Progenitor cell of endocrine pancreas (in vitro differentiated cells): ENCODE data around the gene ACVRL1. TPM values are rescaled to one million over a fixed set of nuclear protein-coding genes. Genes with fewer than 3 reads are reported as not detected.

Experiments
- DNase-seq: peaks from one replicate; pipeline ENCODE4 v3.0.0; 2021; ENCODE audit warnings: low spot score; ENCODE audit not compliant: unreplicated experiment
- H3K27ac Mint-ChIP-seq: 2 replicates; pipeline ENCODE4 v1.8.0; 2021; ENCODE audit warnings: mild to moderate bottlenecking, moderate library complexity, mixed read lengths
- H3K27me3 Mint-ChIP-seq: 2 replicates; pipeline ENCODE4 v1.8.0; 2021; ENCODE audit warnings: mixed read lengths
- H3K36me3 Mint-ChIP-seq: 2 replicates; pipeline ENCODE4 v1.8.0; 2022; ENCODE audit warnings: mixed read lengths; ENCODE audit not compliant: insufficient read depth
- H3K4me1 Mint-ChIP-seq: 2 replicates; pipeline ENCODE4 v1.8.0; 2021; ENCODE audit warnings: low read depth, mixed read lengths
- H3K4me3 Mint-ChIP-seq: 2 replicates; pipeline ENCODE4 v1.8.0; 2021; ENCODE audit warnings: low read depth, mild to moderate bottlenecking, moderate library complexity, mixed read lengths
- H3K9me3 Mint-ChIP-seq: 2 replicates; pipeline ENCODE4 v1.8.0; 2021; ENCODE audit warnings: low read depth, mixed read lengths
- total RNA-seq: library from RNA; stranded (reverse); gene quantifications from 2 replicates; pipeline ENCODE4 v1.2.1, GENCODE V29; 2021
- TF ChIP-seq, protein P1 (sequence below): fragments of 200-600 bp; sonication (generic); IDR thresholded peaks from one replicate; pipeline ENCODE4 v1.5.0; 2021; ENCODE audit warnings: antibody characterized with exemption, mild to moderate bottlenecking; ENCODE audit not compliant: unreplicated experiment

The ACVRL1 gene
- total RNA-seq, 1 donor from 2014 or later = not detected

- peaks cover 18% of the 10 kb centered on the region for H3K9me3 Mint-ChIP-seq
- no peak for DNase-seq
- H3K4me1 Mint-ChIP-seq = peaks cover 40% of the 10 kb centered on the region
- no peak overlapping the region for H3K4me3 Mint-ChIP-seq
- TF ChIP-seq, protein P1, sequence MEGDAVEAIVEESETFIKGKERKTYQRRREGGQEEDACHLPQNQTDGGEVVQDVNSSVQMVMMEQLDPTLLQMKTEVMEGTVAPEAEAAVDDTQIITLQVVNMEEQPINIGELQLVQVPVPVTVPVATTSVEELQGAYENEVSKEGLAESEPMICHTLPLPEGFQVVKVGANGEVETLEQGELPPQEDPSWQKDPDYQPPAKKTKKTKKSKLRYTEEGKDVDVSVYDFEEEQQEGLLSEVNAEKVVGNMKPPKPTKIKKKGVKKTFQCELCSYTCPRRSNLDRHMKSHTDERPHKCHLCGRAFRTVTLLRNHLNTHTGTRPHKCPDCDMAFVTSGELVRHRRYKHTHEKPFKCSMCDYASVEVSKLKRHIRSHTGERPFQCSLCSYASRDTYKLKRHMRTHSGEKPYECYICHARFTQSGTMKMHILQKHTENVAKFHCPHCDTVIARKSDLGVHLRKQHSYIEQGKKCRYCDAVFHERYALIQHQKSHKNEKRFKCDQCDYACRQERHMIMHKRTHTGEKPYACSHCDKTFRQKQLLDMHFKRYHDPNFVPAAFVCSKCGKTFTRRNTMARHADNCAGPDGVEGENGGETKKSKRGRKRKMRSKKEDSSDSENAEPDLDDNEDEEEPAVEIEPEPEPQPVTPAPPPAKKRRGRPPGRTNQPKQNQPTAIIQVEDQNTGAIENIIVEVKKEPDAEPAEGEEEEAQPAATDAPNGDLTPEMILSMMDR = no peak
- peak overlapping the region; percentile 57 for H3K27ac Mint-ChIP-seq
- H3K27me3 Mint-ChIP-seq = no peaks in the 10 kb centered on the region
- H3K36me3 Mint-ChIP-seq = peaks cover 43% of the 10 kb centered on the region
Observed at GRCh38 chr12:51963477-51963876, 56.2 kb downstream of the ACVRL1 start.

GRCh38 chr12:51969643-51970042 is 62.3 kb downstream of the ACVRL1 start:
- H3K27ac Mint-ChIP-seq = no peak overlapping the region
- H3K4me1 Mint-ChIP-seq = peaks cover 33% of the 10 kb centered on the region
- H3K4me3 Mint-ChIP-seq = no peak overlapping the region
- no peaks in the 10 kb centered on the region for H3K27me3 Mint-ChIP-seq
- TF ChIP-seq, protein P1 = no peak
- peaks cover 16% of the 10 kb centered on the region for H3K36me3 Mint-ChIP-seq
- H3K9me3 Mint-ChIP-seq = peaks cover 14% of the 10 kb centered on the region
- no peak for DNase-seq

DNA sequence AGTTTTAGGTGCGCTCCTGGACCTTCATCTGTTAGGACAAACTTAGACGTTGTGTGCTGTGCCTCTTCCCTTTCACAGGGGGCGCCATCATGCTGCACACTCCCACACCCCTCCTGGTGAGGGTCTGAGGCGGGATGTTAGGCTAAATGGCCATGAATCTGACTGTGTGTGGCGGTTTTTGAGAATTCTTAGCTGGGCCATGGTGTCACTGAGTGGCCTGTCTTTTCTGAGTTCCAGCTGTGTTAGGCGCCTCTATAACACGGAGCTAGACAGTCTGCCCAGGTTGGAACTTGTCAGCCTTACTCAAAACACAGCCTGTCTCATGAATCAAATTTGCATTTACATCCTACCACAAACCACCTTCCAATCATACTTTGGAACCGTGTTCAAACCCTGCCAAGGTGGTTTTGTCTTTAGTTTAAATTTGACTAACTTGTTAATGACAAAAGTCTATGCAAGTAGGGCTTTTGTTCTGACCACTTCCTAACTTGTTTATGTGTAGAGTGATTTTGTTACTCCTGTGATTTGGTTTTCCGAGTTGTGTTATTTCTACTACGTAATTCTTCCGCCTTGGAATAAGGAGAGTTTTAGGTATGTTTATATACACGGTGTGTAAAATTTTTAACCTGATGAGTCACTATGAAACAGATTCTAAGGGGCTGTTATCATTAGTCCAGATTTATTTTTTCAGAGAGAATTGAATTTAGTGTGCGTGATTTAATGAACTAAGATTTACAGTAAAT is 63.8 kb downstream of the ACVRL1 start:
- Mint-ChIP-seq H3K4me3 (no peak overlapping the region), H3K27me3 (no peaks in the 10 kb centered on the region), H3K36me3 (peaks cover 9% of the 10 kb centered on the region), H3K4me1 (peaks cover 46% of the 10 kb centered on the region), H3K9me3 (peaks cover under 1% of the 10 kb centered on the region), H3K27ac (peak overlapping the region; percentile 59)
- peak; percentile 17 for DNase-seq
- TF ChIP-seq, protein P1 = peak; percentile 70

DNA sequence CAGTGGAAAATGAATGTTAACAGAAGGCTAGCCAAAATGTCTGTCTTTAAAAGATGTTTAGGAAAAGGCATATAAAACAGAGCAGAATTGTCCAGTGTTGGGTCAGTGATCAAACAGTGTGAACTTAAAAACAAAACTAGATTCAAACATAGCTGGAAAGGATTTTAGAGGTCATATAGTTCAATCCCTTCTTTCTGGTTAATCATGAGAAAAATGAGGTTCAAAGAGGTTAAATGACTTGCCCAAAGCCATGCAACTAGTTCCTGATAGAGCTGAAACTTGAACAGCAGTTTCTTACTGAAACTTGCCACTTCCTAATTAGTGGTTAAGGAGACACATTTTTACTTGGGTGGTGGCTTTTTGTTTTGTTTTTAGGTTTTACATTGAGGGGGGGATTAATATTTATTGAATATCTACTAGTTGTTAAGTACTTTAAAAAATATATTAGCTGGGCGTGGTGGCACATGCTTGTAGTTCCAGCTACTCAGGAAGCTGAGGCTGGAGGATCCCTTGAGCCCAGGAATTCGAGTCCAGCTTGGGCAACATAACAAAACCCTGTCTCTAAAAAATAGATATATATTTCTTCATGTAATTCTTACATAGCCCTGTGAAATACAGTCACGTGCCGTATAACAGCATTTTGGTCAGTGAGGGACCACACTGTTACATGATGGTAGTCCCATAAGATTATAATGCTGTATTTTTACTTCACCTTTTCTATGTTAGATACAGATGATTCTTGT is 64.5 kb downstream of the ACVRL1 start:
- Mint-ChIP-seq H3K4me1 (peaks cover 54% of the 10 kb centered on the region), H3K27ac (no peak overlapping the region), H3K27me3 (no peaks in the 10 kb centered on the region), H3K4me3 (no peak overlapping the region), H3K36me3 (peaks cover 14% of the 10 kb centered on the region), H3K9me3 (no peaks in the 10 kb centered on the region)
- TF ChIP-seq, protein P1 = no peak
- DNase-seq = no peak

DNA sequence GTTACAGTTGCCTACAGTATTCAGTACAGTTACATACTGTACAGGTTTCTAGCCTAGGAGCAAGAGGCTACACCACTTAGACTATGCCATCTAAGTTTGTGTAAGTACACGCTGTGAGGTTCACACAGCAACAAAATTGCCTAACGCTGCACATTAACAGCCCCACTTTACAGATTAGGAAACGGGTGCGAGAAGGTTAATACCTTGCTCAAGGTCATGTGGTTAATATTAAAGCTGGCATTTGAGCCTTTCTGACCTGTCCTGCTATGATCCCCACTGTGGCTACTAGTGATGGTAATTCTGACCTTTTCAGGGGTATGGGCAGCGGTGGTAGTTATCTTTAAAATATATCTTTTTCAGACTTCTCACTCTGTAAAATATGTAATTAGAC is 65.1 kb downstream of the ACVRL1 start:
- DNase-seq = no peak
- Mint-ChIP-seq H3K27ac (no peak overlapping the region), H3K27me3 (no peaks in the 10 kb centered on the region), H3K9me3 (no peaks in the 10 kb centered on the region), H3K4me3 (no peak overlapping the region), H3K36me3 (peaks cover 16% of the 10 kb centered on the region), H3K4me1 (peaks cover 56% of the 10 kb centered on the region)
- TF ChIP-seq, protein P1 = no peak
